ENCODE results near the gene ANGEL2.
"Not testable (repeated sequence)": the region's sequence is repeated elsewhere in the genome, so short reads cannot be mapped to it uniquely, and the experiment has no call there.

ANGEL2 gene

GRCh38 chr1:213017447-213018273 lies 2.0 kb upstream of the ANGEL2 start:
- no peak for DNase-seq (ENCODE audit: low read depth)

GRCh38 chr1:213014642-213015041 lies 1.0 kb downstream of the ANGEL2 start:
- no peak for DNase-seq (ENCODE audit: low read depth)

- no peak for DNase-seq (ENCODE audit: low read depth)
Observed at GRCh38 chr1:213008564-213008963, 7.1 kb downstream of the ANGEL2 start.

- DNase-seq (ENCODE audit: low read depth): no peak
Observed at GRCh38 chr1:213003256-213003655, 12.4 kb downstream of the ANGEL2 start.

GRCh38 chr1:212994926-212995325 lies 20.7 kb downstream of the ANGEL2 start:
- DNase-seq (ENCODE audit: low read depth): no peak

- not testable (repeated sequence) for DNase-seq (ENCODE audit: low read depth)
Observed at GRCh38 chr1:212993960-212994359, 21.7 kb downstream of the ANGEL2 start.

GRCh38 chr1:212990276-212990675 lies 25.4 kb downstream of the ANGEL2 start:
- no peak for DNase-seq (ENCODE audit: low read depth)

GRCh38 chr1:212987702-212988322 lies 27.9 kb downstream of the ANGEL2 start:
- DNase-seq (ENCODE audit: low read depth): no peak

- DNase-seq (ENCODE audit: low read depth): no peak
Observed at GRCh38 chr1:212986551-212986950, 29.1 kb downstream of the ANGEL2 start.

- DNase-seq (ENCODE audit: low read depth): no peak
Observed at GRCh38 chr1:212984522-212985291, 31.0 kb downstream of the ANGEL2 start.

- no peak for DNase-seq (ENCODE audit: low read depth)
Observed at GRCh38 chr1:212983482-212983881, 32.2 kb downstream of the ANGEL2 start.

- DNase-seq (ENCODE audit: low read depth): no peak
Observed at GRCh38 chr1:212982430-212983152, 33.1 kb downstream of the ANGEL2 start.

- DNase-seq (ENCODE audit: low read depth): no peak
Observed at GRCh38 chr1:212981571-212982328, 33.9 kb downstream of the ANGEL2 start.

- DNase-seq (ENCODE audit: low read depth): no peak
Observed at GRCh38 chr1:212981025-212981495, 34.6 kb downstream of the ANGEL2 start.

GRCh38 chr1:212980123-212980785 lies 35.4 kb downstream of the ANGEL2 start:
- DNase-seq (ENCODE audit: low read depth): no peak

GRCh38 chr1:212979340-212980122 lies 36.1 kb downstream of the ANGEL2 start:
- no peak for DNase-seq (ENCODE audit: low read depth)

GRCh38 chr1:212977781-212978645 lies 37.7 kb downstream of the ANGEL2 start:
- DNase-seq (ENCODE audit: low read depth): no peak

GRCh38 chr1:212976586-212976985 lies 39.1 kb downstream of the ANGEL2 start:
- DNase-seq (ENCODE audit: low read depth): no peak
